ENCODE results near the gene RFTN1. TPM values are rescaled to one million over a fixed set of nuclear protein-coding genes. Genes with fewer than 3 reads are reported as not detected.

Gene RFTN1
- total and polyA plus RNA-seq, 9 of the 15 experiments (the other 6 are each of a cell fraction or from before 2014, with no cell fraction given): 0.08 to 0.51 (median 0.11) TPM; not detected in 6

DNA sequence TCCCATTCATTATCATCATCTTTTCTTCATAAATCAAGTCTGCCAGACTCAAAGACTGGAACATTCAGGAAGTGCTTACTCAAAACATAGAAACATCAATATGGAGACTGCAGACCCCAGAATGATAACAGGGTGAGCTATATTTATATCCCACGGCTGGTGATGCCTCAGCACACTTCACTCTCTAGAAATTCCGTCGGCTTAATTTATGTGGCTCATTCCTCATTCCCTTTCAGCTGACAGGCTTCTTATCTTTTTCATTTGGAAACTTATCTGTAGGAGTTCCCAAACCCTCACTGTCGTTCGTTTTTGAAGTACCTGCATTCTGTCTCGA is 45.5 kb downstream of the RFTN1 start (continued):
- TF ChIP-seq, protein P1, sequence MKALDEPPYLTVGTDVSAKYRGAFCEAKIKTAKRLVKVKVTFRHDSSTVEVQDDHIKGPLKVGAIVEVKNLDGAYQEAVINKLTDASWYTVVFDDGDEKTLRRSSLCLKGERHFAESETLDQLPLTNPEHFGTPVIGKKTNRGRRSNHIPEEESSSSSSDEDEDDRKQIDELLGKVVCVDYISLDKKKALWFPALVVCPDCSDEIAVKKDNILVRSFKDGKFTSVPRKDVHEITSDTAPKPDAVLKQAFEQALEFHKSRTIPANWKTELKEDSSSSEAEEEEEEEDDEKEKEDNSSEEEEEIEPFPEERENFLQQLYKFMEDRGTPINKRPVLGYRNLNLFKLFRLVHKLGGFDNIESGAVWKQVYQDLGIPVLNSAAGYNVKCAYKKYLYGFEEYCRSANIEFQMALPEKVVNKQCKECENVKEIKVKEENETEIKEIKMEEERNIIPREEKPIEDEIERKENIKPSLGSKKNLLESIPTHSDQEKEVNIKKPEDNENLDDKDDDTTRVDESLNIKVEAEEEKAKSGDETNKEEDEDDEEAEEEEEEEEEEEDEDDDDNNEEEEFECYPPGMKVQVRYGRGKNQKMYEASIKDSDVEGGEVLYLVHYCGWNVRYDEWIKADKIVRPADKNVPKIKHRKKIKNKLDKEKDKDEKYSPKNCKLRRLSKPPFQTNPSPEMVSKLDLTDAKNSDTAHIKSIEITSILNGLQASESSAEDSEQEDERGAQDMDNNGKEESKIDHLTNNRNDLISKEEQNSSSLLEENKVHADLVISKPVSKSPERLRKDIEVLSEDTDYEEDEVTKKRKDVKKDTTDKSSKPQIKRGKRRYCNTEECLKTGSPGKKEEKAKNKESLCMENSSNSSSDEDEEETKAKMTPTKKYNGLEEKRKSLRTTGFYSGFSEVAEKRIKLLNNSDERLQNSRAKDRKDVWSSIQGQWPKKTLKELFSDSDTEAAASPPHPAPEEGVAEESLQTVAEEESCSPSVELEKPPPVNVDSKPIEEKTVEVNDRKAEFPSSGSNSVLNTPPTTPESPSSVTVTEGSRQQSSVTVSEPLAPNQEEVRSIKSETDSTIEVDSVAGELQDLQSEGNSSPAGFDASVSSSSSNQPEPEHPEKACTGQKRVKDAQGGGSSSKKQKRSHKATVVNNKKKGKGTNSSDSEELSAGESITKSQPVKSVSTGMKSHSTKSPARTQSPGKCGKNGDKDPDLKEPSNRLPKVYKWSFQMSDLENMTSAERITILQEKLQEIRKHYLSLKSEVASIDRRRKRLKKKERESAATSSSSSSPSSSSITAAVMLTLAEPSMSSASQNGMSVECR (CRISPR knock-in tag; IDR thresholded peaks at IDR 0.05): no peak
- TF ChIP-seq, protein P2, sequence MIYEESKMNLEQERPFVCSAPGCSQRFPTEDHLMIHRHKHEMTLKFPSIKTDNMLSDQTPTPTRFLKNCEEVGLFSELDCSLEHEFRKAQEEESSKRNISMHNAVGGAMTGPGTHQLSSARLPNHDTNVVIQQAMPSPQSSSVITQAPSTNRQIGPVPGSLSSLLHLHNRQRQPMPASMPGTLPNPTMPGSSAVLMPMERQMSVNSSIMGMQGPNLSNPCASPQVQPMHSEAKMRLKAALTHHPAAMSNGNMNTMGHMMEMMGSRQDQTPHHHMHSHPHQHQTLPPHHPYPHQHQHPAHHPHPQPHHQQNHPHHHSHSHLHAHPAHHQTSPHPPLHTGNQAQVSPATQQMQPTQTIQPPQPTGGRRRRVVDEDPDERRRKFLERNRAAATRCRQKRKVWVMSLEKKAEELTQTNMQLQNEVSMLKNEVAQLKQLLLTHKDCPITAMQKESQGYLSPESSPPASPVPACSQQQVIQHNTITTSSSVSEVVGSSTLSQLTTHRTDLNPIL (CRISPR knock-in tag; IDR thresholded peaks at IDR 0.05): no peak
- TF ChIP-seq ARID2 (IDR thresholded peaks at IDR 0.05) (no peak), BRD9 (IDR thresholded peaks at IDR 0.05; ENCODE audit: low read depth, partially characterized antibody) (no peak), DDX20 (tag; IDR thresholded peaks at IDR 0.05; ENCODE audit: low read depth) (no peak), MEIS2 (IDR thresholded peaks at IDR 0.05; ENCODE audit: partially characterized antibody) (peak; percentile 10), ZFPM2 (CRISPR knock-in tag; IDR thresholded peaks at IDR 0.05) (no peak), RBM34 (IDR thresholded peaks at IDR 0.05; ENCODE audit: borderline replicate concordance, insufficient read depth, low read length) (no peak)
